HUDEP-2 (cell line): ENCODE data around the gene CUL4B.
"Not testable (repeated sequence)": the region's sequence is repeated elsewhere in the genome, so short reads cannot be mapped to it uniquely, and the experiment has no call there.

Source experiments
- DNase-seq, 76 experiments: peaks; one replicate each; lab custom pipeline; 2025; ENCODE audit not compliant: unreplicated experiment in 76 of 76; lab: John Stamatoyannopoulos, UW

CUL4B gene

DNA sequence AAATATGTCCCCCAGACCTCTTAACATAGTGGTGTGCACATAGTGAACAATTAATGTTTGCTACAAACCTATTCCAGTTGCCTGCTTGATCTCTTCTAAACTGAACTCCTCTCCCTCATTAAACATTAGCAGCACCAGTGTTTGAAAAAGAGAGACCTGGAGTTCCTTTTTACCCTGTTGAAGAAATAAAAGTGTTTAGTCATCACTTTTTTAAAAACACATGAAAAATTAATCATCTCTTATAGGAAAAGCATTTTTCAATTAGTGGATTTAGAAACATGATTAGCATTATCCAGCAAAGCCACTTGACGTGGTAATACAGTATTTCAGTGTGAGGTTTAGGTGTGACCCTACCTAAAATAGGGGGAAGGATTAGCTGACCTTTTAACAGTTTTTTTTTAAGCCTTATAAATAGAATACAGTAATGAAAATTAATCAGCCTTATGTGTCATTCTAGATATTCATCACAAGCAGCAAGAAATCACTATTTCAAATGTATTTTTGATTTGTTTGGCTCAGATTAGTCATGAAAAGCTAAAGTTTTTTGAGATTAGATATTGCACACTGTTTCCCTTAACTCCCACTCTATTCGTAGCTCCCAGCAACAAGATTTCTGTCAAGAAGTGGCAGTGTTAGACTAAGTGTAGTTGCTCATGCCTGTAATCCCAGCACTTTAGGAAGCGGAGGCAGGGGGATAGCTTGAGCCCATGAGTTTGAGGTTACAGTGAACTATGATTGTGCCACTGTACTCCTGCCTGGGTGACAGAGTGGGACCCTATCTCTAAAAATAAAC is 26.2 kb downstream of the CUL4B start:
- DNase-seq, result no peak

DNA sequence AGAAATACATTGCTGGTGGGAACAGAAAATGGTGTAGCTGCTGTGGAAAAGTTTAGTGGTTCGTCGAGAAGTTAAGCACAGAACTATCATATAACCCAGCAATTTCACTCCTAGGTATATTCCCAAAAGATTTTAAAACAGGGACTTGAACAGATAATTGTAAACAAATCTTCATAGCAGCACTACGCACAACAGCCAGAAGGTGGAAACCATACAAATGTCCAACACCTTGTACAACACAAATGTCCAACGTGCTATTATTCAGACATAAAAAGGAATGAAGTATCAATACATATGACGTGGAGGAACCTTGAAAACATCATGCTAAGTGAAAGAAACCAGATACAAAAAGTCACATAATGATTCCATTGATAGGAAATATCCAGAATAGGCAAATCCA is 37.9 kb downstream of the CUL4B start:
- no peak for DNase-seq

DNA sequence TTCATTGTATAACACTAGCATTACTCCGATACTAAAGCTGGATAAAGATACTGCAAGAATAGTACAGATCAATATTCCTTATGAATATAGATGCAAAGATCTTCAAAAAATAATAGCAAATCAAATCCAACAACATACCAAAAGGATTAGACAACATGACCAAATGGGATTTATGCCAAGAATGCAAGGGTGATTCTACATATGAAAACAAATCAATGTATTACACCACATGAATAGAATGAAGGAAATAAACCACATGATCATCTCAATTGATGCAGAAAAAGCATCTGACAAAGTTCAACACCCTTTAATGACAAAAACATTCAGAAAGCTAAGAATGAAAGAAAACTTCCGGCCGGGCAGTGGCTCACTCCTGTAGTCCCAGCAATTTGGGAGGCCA is 42.8 kb downstream of the CUL4B start:
- no peak for DNase-seq

GRCh38 chrX:120514236-120514635 is 46.5 kb downstream of the CUL4B start:
- peak in 8 of 76 experiments; percentile 0 to 12 (median 4) for DNase-seq

DNA sequence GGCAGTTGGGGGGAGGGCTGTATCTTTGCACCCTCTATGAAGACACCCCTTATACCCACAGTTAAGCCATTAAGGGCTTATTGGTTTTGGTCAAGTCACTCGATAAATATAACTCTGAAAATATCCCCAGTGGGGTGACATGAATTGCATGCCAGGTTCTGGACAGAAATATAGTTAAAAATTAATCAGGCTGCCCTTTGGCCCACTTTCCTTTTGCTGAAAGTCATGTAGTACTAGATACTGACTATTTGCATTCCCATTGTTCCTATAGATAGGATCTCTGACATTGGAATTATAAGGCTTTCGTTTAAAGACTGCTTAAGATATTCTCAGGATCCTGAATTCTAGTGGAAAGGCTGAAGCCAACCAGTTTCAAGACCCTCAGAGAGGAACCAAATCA is 48.1 kb downstream of the CUL4B start:
- no peak for DNase-seq

DNA sequence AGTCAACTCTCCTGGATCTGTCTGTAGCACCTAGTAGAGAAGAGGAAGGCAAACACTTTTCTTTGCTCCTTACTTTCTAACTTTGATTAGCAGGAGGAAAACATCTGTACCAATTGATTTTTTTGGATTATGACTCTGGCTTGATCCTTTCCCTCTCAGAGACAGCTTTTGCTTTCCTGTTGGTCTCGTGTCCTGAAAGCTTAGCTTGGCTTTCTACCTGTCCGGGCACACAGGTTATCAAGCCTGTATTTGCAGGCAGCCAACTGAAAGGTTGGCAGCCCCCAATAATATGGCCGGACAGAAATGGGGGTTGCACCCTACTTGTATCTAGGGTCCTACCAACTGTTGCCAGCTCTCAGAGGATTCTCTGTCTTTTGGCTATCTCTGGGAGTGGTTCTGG is 48.5 kb downstream of the CUL4B start:
- no peak for DNase-seq

DNA sequence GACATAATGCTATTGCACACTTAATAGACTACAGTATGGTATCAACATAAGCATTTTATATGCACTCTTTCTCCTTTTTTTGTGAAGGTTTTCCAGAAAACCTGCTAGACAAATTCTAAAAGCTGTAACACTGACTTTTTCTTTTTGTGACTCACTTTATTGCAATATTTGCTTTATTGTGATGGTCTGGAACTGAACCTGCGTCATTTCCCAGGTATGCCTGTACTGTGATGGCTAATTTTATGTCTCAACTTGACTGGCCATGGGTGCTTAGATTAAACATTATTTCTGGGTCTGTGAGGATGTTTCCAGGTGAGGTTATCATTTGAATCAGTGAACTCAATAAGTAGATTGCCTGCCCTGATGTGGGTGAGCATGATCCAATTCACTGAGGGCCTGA is 56.2 kb downstream of the CUL4B start:
- no peak for DNase-seq

DNA sequence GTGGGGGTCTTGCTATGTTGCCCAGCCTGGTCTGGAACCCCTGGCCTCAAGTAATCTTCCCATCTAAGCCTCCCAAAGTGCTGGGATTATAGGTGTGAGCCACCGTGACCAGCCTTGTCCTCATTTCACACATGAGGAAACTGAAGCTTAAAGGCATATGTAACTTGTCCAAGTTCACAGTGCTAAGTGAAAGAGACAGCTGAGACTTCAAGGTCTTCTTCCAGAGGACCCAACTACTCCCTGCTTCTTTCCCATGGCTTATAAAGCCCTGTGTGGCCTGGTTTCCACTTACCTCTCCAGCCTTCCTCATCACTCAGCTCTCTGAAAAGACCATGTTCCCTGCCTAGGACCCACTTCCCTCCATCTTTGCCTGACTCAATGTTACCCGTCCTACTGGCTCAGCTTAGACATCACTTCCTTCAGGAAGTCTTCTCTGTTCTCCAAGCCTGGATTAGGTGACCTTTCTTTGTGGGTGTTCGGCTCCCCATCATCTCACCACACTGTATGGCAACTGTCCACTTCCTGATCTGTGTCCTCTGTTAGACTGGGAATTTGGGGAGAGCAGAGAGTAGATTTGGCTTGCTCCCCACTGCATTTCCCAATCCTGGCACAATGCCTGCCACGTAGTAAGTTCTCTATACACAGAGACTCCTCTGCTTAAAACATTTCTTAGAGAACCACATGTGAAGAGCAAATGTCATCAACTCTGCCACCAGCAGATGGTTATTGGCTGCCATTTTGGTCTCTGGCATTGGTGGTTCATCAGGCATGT is 61.3 kb downstream of the CUL4B start:
- DNase-seq, result no peak

DNA sequence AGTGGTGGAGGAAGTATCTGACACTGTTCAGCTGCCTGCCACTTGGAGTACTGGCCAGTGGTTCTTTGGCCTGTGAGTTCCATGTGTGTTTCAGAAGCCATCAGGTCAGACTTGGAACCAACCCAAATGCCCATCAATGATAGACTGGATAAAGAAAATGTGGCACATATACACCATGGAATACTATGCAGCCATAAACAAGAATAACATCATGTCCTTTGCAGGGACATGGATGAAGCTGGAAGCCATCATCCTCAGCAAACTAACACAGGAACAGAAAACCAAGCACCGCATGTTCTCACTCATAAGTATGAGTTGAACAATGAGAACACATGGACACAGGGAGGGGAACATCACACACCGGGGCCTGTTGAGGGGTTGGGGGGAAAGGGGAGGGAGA is 70.6 kb downstream of the CUL4B start:
- not testable (repeated sequence) for DNase-seq

- DNase-seq, result no peak
Measured at GRCh38 chrX:120486786-120487185, 74.0 kb downstream of the CUL4B start.

DNA sequence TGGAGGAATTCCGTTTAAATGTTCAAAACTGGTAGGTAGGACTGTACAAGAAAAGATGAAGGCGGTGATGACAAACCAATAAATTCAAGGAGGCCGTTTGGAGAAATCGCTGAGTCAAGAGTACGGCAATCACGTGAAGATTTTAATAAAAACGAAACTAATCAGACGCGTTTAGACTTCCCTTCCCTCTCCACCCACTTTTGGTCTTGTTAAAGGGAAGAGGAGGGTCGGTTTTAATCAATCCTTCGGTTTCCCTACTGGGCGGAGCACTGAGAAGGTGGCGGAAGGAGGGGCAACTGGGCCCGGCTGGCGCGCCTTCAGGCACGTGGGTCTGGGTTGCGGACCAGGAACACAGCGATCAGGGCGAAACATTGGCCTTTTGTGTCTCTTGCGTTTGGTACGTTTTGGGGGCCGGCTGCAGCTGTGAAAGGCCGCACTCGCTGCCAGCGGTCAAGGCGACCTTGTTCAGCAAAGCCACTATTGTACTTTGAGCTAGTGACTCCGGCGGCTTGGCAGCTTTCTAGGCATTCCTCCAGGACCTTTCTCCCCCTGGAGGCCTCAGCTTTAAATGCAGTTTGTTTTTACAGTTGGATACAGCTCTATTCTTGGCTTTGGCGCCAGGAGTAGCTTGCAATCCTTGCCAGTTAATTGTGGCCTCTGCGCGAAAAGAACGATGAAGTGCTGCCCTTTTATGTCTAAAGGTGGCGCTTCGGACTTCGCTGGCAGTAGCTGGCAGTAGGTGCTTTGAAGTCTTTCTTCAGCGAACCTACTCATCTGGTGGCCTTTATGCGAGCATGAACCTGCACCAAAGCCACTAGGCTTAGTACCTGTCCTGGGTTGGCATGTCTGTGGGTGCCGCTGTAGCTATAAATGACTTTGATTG is 74.9 kb downstream of the CUL4B start:
- peak in 75 of 76 experiments; percentile 2 to 87 (median 70) for DNase-seq

DNA sequence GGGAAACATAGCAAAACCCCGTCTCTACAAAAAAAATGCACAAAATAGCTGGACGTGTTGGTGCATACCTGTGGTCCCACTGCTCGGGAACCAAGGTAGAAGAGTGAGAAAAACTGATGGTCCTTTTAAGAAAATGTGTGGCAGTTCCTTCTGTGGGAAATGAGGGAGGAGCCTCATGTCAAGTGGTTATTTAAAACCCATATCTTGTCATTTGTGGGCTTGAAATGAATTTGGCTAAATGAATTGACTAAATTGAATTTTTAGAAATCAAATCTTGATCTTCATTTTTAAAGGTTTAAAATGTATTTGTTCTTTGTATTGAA is 75.5 kb downstream of the CUL4B start:
- peak in 8 of 76 experiments; percentile 0 to 57 (median 20) for DNase-seq

- DNase-seq, result no peak
Measured at GRCh38 chrX:120477453-120477852, 83.3 kb downstream of the CUL4B start.

DNA sequence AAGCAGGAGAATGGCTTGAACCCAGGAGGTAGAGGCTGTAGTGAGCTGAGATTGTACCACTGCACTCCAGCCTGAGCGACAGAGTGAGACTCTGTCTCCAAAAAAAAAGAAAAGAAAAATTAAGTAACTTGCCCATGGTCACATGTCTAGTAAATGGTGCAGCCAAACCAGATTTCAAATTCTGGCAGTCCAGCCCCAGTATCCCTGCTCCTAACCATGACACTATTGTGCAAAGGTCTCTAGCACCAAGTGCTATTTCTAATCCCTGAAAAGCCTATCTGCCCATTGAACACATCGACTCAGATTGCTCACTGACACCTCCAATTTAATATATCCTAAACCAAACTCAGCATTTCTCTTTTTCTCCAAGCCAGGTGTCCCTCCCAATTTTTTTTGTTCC is 84.0 kb downstream of the CUL4B start:
- no peak for DNase-seq

DNA sequence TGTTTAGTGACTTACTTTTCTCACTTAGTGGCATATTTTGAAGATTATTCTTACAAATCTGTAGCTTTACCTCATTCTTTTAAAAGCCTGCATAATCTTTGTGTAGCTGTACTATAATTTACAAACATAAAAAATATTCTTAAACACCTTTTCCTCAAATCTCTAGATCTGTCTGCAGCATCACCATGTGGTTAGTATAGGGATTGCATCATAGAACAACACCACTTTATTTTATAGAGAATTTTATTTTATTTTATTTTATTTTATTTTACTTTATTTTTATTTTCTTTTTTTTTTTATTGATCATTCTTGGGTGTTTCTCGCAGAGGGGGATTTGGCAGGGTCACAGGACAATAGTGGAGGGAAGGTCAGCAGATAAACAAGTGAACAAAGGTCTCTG is 85.3 kb downstream of the CUL4B start:
- DNase-seq, result peak in 2 of 76 experiments; percentile 0 to 6
